Suprapubic skin (tissue), 4 donors: ENCODE results near the gene ACOX1. TPM values are rescaled to one million over a fixed set of nuclear protein-coding genes. Genes with fewer than 3 reads are reported as not detected.
A peak's percentile ranks its signal among the peaks of the same experiment; 100 is the strongest.

Experiments used
- DNase-seq, 2 donors: peaks; one replicate each; pipeline ENCODE4 v3.0.0-alpha.2; 2019; ENCODE audit warnings: low spot score in 2 of 2
- H3K27ac ChIP-seq: fragments of 200-600 bp; sonication (generic); one replicate; pipeline ENCODE4 v1.5.1; 2019
- H3K27me3 ChIP-seq: fragments of 200-600 bp; sonication (generic); one replicate; pipeline ENCODE4 v1.5.1; 2019
- H3K36me3 ChIP-seq: fragments of 200-600 bp; sonication (generic); one replicate; pipeline ENCODE4 v1.5.1; 2019
- H3K4me1 ChIP-seq: fragments of 200-600 bp; sonication (generic); one replicate; pipeline ENCODE4 v1.5.1; 2019
- H3K4me3 ChIP-seq: fragments of 200-600 bp; sonication (generic); one replicate; pipeline ENCODE4 v1.5.1; 2019; ENCODE audit warnings: mild to moderate bottlenecking
- H3K9me3 ChIP-seq: fragments of 200-600 bp; sonication (generic); one replicate; pipeline ENCODE4 v1.5.1; 2019
- CTCF ChIP-seq, 2 donors: fragments of 200-600 bp in 1 of 2; fragments of 450-650 bp in 1 of 2; sonication (generic) in 1 of 2; IDR thresholded peaks; one replicate each; pipeline ENCODE4 v1.5.1; 2016 to 2019; ENCODE audit warnings: antibody characterized with exemption in 2 of 2, mild to moderate bottlenecking in 1 of 2, moderate library complexity in 1 of 2
- EP300 ChIP-seq: sonication (generic); formaldehyde crosslinking; IDR thresholded peaks from one replicate; pipeline ENCODE4 v1.6.1; 2017; ENCODE audit warnings: antibody characterized with exemption
- POLR2A ChIP-seq, 2 donors: fragments of 450-650 bp; IDR thresholded peaks; one replicate each; pipeline ENCODE4 v1.6.1; 2017; ENCODE audit warnings: antibody characterized with exemption in 2 of 2, mild to moderate bottlenecking in 2 of 2, moderate library complexity in 2 of 2
- POLR2AphosphoS5 ChIP-seq, 3 donors: sonication (generic); formaldehyde crosslinking; IDR thresholded peaks; one replicate each; pipeline ENCODE4 v1.6.1; 2017; ENCODE audit warnings: antibody characterized with exemption in 3 of 3
- WGBS: methylation state at CpG from one replicate; pipeline ENCODE4 v1.1.5; 2018; 5-methylcytosine and 5-hydroxymethylcytosine counted together
- total RNA-seq, 4 donors: library from RNA; depleted of rRNA; stranded (reverse); fragments of >200 nt; gene quantifications; one replicate each; pipeline ENCODE4 v1.1.0, GENCODE V29; 2016

Gene ACOX1
- total RNA-seq, 4 donors from 2014 or later = 59.6 to 89.7 (median 71.5) TPM

- Histone ChIP-seq H3K36me3 (peaks cover 18% of the 10 kb centered on the region), H3K4me1 (peaks cover 16% of the 10 kb centered on the region), H3K9me3 (no peaks in the 10 kb centered on the region), H3K27me3 (no peaks in the 10 kb centered on the region), H3K4me3 (peak overlapping the region; percentile 71), H3K27ac (peak overlapping the region; percentile 59)
- DNase-seq = peak in 1 of 2 donors; percentile 55
- TF ChIP-seq POLR2A (IDR thresholded peaks at IDR 0.05) = no peak
- TF ChIP-seq POLR2AphosphoS5 (IDR thresholded peaks at IDR 0.05) = no peak
- no peak for TF ChIP-seq CTCF (IDR thresholded peaks at IDR 0.05)
- no peak for TF ChIP-seq EP300
- WGBS = 43% methylated on average over 6 of the region's 6 CpGs
Measured at GRCh38 chr17:75941442-75941819, 37.5 kb downstream of the ACOX1 start.

- under 1% methylated on average over 24 of the region's 63 CpGs for WGBS
- H3K36me3 ChIP-seq = peaks cover 13% of the 10 kb centered on the region
- TF ChIP-seq POLR2A (IDR thresholded peaks at IDR 0.05) = peak in 1 of 2 donors; percentile 59
- TF ChIP-seq POLR2AphosphoS5 (IDR thresholded peaks at IDR 0.05) = peak in 2 of 3 donors; percentile 64 to 87
- no peak for TF ChIP-seq EP300
- TF ChIP-seq CTCF (IDR thresholded peaks at IDR 0.05) = no peak
- peak within 1 kb of the TSS; percentile 59 for H3K27ac ChIP-seq
- DNase-seq = peak; percentile 94 to 96
- peak within 1 kb of the TSS; percentile 71 for H3K4me3 ChIP-seq
- H3K9me3 ChIP-seq = no peaks in the 10 kb centered on the region
- no peaks in the 10 kb centered on the region for H3K27me3 ChIP-seq
- H3K4me1 ChIP-seq = peaks cover 16% of the 10 kb centered on the region
Measured at GRCh38 chr17:75940727-75941441, 38.1 kb downstream of the ACOX1 start, which contains the start of gene FBF1. FBF1 (minus strand) TSS chr17:75941042; CDS start chr17:75938149, 2,893 bp downstream.

- H3K4me1 ChIP-seq = peaks cover 16% of the 10 kb centered on the region
- no peaks in the 10 kb centered on the region for H3K27me3 ChIP-seq
- TF ChIP-seq CTCF (IDR thresholded peaks at IDR 0.05) = no peak
- no peak for TF ChIP-seq EP300
- no peak for TF ChIP-seq POLR2AphosphoS5 (IDR thresholded peaks at IDR 0.05)
- TF ChIP-seq POLR2A (IDR thresholded peaks at IDR 0.05) = no peak
- 84% methylated on average over 13 of the region's 13 CpGs for WGBS
- H3K36me3 ChIP-seq = no peaks in the 10 kb centered on the region
- H3K4me3 ChIP-seq = no peak overlapping the region
- H3K9me3 ChIP-seq = no peaks in the 10 kb centered on the region
- DNase-seq = no peak
- no peak overlapping the region for H3K27ac ChIP-seq
Measured at GRCh38 chr17:75937652-75938051, 41.3 kb downstream of the ACOX1 start.

GRCh38 chr17:75933808-75934207 is 45.2 kb downstream of the ACOX1 start:
- H3K27ac ChIP-seq = no peak overlapping the region
- H3K27me3 ChIP-seq = no peaks in the 10 kb centered on the region
- no peak overlapping the region for H3K4me3 ChIP-seq
- H3K4me1 ChIP-seq = no peaks in the 10 kb centered on the region
- no peaks in the 10 kb centered on the region for H3K9me3 ChIP-seq
- 80% methylated on average over 4 of the region's 4 CpGs for WGBS
- no peak for TF ChIP-seq CTCF (IDR thresholded peaks at IDR 0.05)
- DNase-seq = no peak
- no peaks in the 10 kb centered on the region for H3K36me3 ChIP-seq

DNA sequence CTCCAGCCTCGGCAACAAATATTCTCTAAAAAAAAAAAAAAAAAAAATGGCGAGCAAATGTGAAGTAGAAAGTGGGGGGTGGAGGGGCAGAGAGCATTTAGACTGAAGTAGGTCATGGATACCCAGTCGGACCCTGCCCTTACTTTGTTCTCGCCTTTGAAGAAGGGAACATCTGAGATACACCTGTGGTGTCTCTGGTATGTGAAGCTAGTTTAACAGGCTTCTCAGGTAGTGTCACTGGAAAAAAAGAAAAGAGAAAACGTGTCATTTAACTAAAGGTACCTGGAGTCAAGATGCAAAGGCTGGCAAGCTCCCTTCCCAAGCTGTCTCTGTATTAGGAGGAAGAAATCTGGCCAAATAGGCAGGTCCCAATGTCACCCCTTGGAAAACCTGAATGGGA is 46.1 kb downstream of the ACOX1 start:
- H3K36me3 ChIP-seq = no peaks in the 10 kb centered on the region
- no peak for TF ChIP-seq CTCF (IDR thresholded peaks at IDR 0.05)
- no peak for TF ChIP-seq EP300
- TF ChIP-seq POLR2A (IDR thresholded peaks at IDR 0.05) = no peak
- no peak for TF ChIP-seq POLR2AphosphoS5 (IDR thresholded peaks at IDR 0.05)
- H3K4me1 ChIP-seq = peaks cover under 1% of the 10 kb centered on the region
- no peak overlapping the region for H3K27ac ChIP-seq
- no peak overlapping the region for H3K4me3 ChIP-seq
- H3K9me3 ChIP-seq = no peaks in the 10 kb centered on the region
- WGBS = 70% methylated on average over 5 of the region's 5 CpGs
- H3K27me3 ChIP-seq = no peaks in the 10 kb centered on the region
- DNase-seq = no peak
